Endothelial cell of umbilical vein (primary cell): ENCODE measurements around the gene EMD. TPM values are rescaled to one million over a fixed set of nuclear protein-coding genes. Genes with fewer than 3 reads are reported as not detected.
"Not testable (repeated sequence)": the region's sequence is repeated elsewhere in the genome, so short reads cannot be mapped to it uniquely, and the experiment has no call there.

Experiments
- BruUV-seq: library from RNA; stranded (reverse); fragments of 400-500 nt; replicated peaks from 2 replicates; lab custom pipeline; 2021; lab: Mats Ljungman, UMichigan
- CTCF ChIA-PET: fragments of 300-600, 350-600 bp; sonication (Branson Sonifier 250); formaldehyde crosslinking; loops from one replicate; lab custom pipeline; 2021; ENCODE audit warnings: antibody characterized with exemption, inconsistent platforms; lab: Charles Lee
- POLR2A ChIA-PET: fragments of 300-600, 350-600 bp; sonication (Branson Sonifier 250); formaldehyde crosslinking; loops from one replicate; lab custom pipeline; 2021; ENCODE audit warnings: antibody characterized with exemption, inconsistent platforms; lab: Charles Lee
- DNase-seq: peaks from one replicate; pipeline ENCODE4 v3.0.0-alpha.2; 2011; ENCODE audit warnings: low read depth, low spot score
- FAIRE-seq: peaks from 2 replicates; lab custom pipeline; 2011; peaks lifted over from hg19 to GRCh38; lab: Jason Lieb, UNC
- H2AFZ ChIP-seq: 2 replicates; pipeline ENCODE4 v1.6.0; 2012; ENCODE audit warnings: low read depth, low read length, control low read depth, inconsistent platforms
- H3K27ac ChIP-seq: 2 replicates; pipeline ENCODE4 v1.5.1; 2011; ENCODE audit warnings: low read depth, mild to moderate bottlenecking, control low read depth, low read length, moderate library complexity; ENCODE audit not compliant: insufficient read depth
- H3K27me3 ChIP-seq, 2 experiments: 2 replicates each; pipeline versions ENCODE4 v1.6.0 to v1.6.1; 2011; ENCODE audit warnings: low read length in 2 of 2, mixed read lengths in 1 of 2; ENCODE audit not compliant: control insufficient read depth in 2 of 2, insufficient read depth in 2 of 2
- H3K36me3 ChIP-seq, 2 experiments: 2 replicates in 1 of 2; 3 replicates in 1 of 2; pipeline ENCODE4 v1.5.1; 2011; ENCODE audit warnings: low read length in 2 of 2, mild to moderate bottlenecking in 1 of 2, moderate library complexity in 1 of 2; ENCODE audit not compliant: control insufficient read depth in 2 of 2, insufficient read depth in 2 of 2; ENCODE audit errors: extremely low read depth in 1 of 2
- H3K4me1 ChIP-seq: 3 replicates; pipeline ENCODE4 v1.5.1; 2011; ENCODE audit warnings: mild to moderate bottlenecking, low read length; ENCODE audit not compliant: control insufficient read depth, insufficient read depth; ENCODE audit errors: extremely low read depth
- H3K4me2 ChIP-seq: 2 replicates; pipeline ENCODE4 v1.6.1; 2011; ENCODE audit warnings: low read length, control low read depth, mixed read lengths; ENCODE audit not compliant: insufficient read depth
- H3K4me3 ChIP-seq, 3 experiments: fragments of 200-600 bp in 1 of 3; sonication (generic), shearing (Covaris generic) in 1 of 3; replicated peaks in 1 of 3; 2 replicates each; pipeline ENCODE4 v1.5.1; 2011 to 2016; ENCODE audit warnings: control low read depth in 3 of 3, low read length in 3 of 3, mild to moderate bottlenecking in 2 of 3, inconsistent platforms in 1 of 3, low read depth in 1 of 3, moderate library complexity in 1 of 3; ENCODE audit not compliant: insufficient read depth in 1 of 3
- H3K79me2 ChIP-seq: 2 replicates; pipeline ENCODE4 v1.6.0; 2012; ENCODE audit warnings: low read length, inconsistent platforms; ENCODE audit not compliant: control insufficient read depth, insufficient read depth
- H3K9ac ChIP-seq: replicated peaks from 2 replicates; pipeline ENCODE3; 2011; ENCODE audit warnings: low read length, control low read depth; ENCODE audit not compliant: insufficient read depth; ENCODE audit errors: extremely low read depth
- H3K9me1 ChIP-seq: replicated peaks from 3 replicates; pipeline ENCODE4 v1.6.0; 2011; ENCODE audit warnings: mild to moderate bottlenecking, low read length; ENCODE audit not compliant: control insufficient read depth, insufficient read depth; ENCODE audit errors: extremely low read depth
- H3K9me3 ChIP-seq: replicated peaks from 2 replicates; pipeline ENCODE4 v1.5.1; 2012; ENCODE audit warnings: low read length, inconsistent platforms; ENCODE audit not compliant: control insufficient read depth, insufficient read depth
- H4K20me1 ChIP-seq: replicated peaks from 2 replicates; pipeline ENCODE3; 2011; ENCODE audit warnings: mild to moderate bottlenecking, low read length; ENCODE audit not compliant: control insufficient read depth, insufficient read depth; ENCODE audit errors: extremely low read depth
- dilution Hi-C: fragments of 300-500 bp; cut with MboI; formaldehyde crosslinking; loops from one replicate; pipeline ENCODE4 v1.15.0; 2019; ENCODE audit warnings: low sequenced_read_pairs; ENCODE audit not compliant: extremely low pct_ligation_motif_present
- intact Hi-C: fragments of 100-400 bp; cut with micrococcal nuclease; formaldehyde crosslinking; loops from one replicate; pipeline ENCODE4 v1.10.0; 2022
- polyA plus RNA-seq, 4 experiments: library from polyadenylated mRNA; depleted of rRNA in 3 of 4; stranded (reverse) in 3 of 4; unstranded in 1 of 4; fragments of >200 nt; gene quantifications; 2 replicates each; pipeline versions ENCODE4 v1.2.1 to v1.2.3, GENCODE V29; 2011 to 2012; ENCODE audit warnings: missing spikeins in 1 of 4
- total RNA-seq: library from RNA; stranded (reverse); gene quantifications from 2 replicates; pipeline ENCODE4 v1.2.3, GENCODE V29; 2021

EMD gene
- total and polyA plus RNA-seq, 2 donors (not counting 3 experiments of a cell fraction or from before 2014, with no cell fraction given) = 50.6 to 76.8 TPM

GRCh38 chrX:154389812-154390747 is 11.0 kb downstream of the EMD start:
- peak; percentile 100 for FAIRE-seq
- H3K27me3 ChIP-seq, dilution Hi-C loops, H4K20me1 ChIP-seq, H3K4me1 ChIP-seq, CTCF ChIA-PET, H3K36me3 ChIP-seq, H3K9ac ChIP-seq, H3K9me3 ChIP-seq, POLR2A ChIA-PET, H3K27ac ChIP-seq, DNase-seq, H3K4me2 ChIP-seq, H3K9me1 ChIP-seq, intact Hi-C loops, BruUV-seq, H3K79me2 ChIP-seq, H2AFZ ChIP-seq: not testable (repeated sequence)
- peak overlapping the region in 1 of 3 experiments; percentile 28 for H3K4me3 ChIP-seq

GRCh38 chrX:154396363-154396762 is 17.3 kb downstream of the EMD start:
- intact Hi-C loops, H3K9ac ChIP-seq, dilution Hi-C loops, DNase-seq, BruUV-seq, H3K4me1 ChIP-seq, H3K4me3 ChIP-seq, H4K20me1 ChIP-seq, H3K9me1 ChIP-seq, H3K4me2 ChIP-seq, H3K27me3 ChIP-seq, FAIRE-seq, H3K9me3 ChIP-seq, H2AFZ ChIP-seq, H3K27ac ChIP-seq: not testable (repeated sequence)
- peaks cover 20% of the 10 kb centered on the region for H3K79me2 ChIP-seq
- ChIA-PET POLR2A (interaction anchor here (0.6 kb wide), 1 partner anchor 32 kb away, joined by 3 read pairs; no protein-coding TSS in a partner anchor), CTCF (interaction anchor here (2.1 kb wide), 1 partner anchor 23 kb away, joined by 6 read pairs; no protein-coding TSS in a partner anchor)
- peaks cover 15 to 16% of the 10 kb centered on the region in 2 experiments for H3K36me3 ChIP-seq
